HG03039 (cell line): ENCODE data around the gene ODAD2.
"Not testable (repeated sequence)": the region's sequence is repeated elsewhere in the genome, so short reads cannot be mapped to it uniquely, and the experiment has no call there.

ENCODE experiments used
- ATAC-seq: cut with Tn5 transposase; IDR thresholded peaks from one replicate; pipeline ENCODE4 v1.9.1; 2021; ENCODE audit warnings: mild to moderate bottlenecking, moderate library complexity; ENCODE audit not compliant: unreplicated experiment

The ODAD2 gene

DNA sequence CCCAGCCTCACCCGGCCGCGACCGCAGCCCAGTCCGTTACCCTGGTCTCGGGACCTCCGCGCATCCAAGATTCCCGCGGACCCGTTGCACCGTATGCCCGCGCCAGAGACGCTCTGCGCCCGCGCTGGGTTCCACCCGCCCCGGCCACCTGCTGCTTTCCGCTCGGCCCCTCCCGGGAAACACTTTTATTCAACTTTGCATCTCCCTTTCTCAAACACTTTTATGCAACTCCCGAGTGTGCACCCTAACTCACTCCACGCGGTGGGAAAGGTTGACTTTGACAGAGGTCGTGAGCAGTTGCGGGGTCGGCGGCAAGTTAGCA lies at the start of gene ODAD2:
ODAD2 (minus strand) TSS at position 126 of the 322 bp plus-strand sequence. CDS start 3,937 bp downstream, outside the sequence.
- no peak for ATAC-seq

GRCh38 chr10:28047061-28047460 lies 48.2 kb upstream of the ODAD2 start:
- ATAC-seq: no peak

- no peak for ATAC-seq
Measured at GRCh38 chr10:28046579-28046978, 47.7 kb upstream of the ODAD2 start.

DNA sequence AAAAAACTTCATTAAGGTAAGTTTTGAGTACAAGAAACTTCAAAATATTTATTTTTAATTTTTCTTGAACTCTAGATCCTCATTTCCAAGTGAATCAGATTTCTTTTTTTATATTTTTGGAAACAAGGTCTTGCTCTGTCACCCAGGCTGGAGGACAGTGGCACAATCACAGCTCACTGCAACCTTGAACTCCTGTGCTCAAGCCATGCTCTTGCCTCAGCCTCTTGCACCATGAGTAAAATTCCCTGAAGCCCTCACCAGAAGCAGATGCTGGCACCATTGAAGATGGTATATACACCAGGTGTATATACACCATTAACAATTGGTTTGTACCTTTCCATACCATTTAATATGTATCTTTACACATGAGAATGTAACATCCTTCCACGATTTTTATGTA lies 45.1 kb upstream of the ODAD2 start:
- no peak for ATAC-seq

- no peak for ATAC-seq
Measured at GRCh38 chr10:28036587-28036986, 37.7 kb upstream of the ODAD2 start.

DNA sequence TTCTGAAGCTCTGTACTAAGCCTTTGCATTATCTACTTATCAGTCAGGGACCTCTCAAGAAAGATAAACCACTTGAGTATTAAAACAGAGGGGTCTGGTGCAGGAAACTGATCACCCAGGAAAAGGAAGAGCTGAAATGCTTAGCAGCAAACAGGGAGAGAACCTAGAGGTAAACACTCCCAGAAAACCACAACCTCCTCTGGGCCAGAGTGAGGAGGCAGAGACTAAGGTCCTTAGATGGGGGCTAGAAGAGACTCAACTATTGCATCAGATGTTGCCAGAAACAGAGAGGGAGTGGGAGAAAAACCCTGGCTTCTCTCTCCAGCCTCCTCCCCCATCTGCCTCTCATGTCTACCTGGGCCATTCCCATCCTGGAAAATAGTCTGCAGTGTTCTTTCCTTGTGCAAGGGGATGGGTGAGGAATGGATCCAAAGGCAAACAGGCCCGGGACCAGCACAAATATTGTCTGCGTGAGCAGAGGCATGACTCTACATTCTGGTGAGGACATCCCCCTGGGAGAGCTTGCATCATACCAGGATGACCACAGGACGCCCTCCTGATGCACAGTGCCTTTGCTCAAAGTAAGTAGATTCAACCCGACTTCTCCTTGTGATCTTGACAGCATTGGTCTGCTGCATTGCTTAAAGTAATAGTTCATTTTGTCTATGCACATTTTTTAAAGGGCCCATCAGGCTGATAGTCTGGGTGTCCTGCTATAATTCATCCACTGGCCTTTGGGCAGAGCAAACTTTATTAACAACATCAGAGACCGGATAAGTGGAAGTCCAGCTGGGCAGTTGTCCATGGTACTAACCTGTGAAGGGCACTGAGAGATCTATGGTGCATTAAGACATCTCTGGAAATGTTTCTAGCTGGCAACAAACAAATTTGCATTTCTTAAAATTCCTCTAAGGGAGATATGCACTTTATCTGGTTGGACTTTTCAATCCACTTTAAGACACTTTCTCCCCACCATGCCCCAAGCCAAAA lies 22.4 kb upstream of the ODAD2 start:
- ATAC-seq: no peak

DNA sequence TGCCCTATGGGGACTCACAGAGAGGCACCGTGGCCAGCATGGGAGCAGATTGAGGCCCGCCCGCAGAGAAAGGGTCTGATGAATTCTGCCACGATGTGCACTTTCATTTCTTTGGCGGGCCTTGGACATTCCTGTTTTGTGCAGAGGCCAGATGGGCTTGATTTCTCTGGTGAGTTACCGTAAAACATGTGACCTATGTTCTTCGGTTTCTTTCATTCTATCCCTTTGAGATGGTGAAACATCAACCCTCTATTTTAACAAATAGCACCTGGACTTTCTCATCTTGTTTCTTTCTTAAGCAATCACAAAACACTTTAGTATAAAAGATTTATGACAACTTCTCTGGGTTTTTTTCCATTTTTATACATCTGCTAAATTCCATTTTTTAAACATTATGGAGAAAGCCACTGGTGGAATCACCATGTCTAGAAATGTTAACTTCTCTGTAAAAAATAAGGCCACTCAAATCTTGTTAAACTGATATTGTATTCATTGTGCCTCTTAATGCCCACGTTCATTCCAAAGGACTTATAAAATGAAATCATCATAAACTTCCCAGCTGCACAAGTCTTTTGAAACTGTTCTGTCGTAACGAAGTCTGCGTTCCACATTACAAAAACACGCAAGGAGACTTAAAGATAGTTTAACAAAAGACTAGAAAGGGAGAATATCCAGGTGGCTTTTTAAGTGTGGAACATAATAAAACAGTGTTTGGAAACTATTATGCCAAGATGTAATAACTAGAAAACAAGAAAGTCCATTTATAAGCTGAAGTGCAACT lies 21.4 kb upstream of the ODAD2 start:
- no peak for ATAC-seq

DNA sequence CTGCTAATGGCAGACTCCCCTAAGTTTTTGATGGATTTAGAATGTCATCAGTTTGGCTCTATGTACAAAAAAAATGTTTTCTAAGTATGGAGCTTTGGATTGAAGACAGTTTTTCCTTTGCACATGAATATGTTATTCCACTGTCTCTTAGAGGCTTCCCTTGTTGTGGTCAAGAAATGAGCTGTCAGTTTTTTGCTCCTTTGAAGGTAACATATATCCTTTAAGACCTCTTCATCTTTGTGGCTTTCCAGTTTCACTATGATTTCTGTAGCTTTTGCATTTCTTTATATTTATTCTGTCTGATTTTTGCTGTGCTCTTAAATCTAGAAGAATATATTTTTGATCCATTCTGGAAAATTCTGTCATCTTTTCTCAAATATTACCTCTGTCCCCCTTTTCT lies 15.8 kb upstream of the ODAD2 start:
- ATAC-seq: no peak

DNA sequence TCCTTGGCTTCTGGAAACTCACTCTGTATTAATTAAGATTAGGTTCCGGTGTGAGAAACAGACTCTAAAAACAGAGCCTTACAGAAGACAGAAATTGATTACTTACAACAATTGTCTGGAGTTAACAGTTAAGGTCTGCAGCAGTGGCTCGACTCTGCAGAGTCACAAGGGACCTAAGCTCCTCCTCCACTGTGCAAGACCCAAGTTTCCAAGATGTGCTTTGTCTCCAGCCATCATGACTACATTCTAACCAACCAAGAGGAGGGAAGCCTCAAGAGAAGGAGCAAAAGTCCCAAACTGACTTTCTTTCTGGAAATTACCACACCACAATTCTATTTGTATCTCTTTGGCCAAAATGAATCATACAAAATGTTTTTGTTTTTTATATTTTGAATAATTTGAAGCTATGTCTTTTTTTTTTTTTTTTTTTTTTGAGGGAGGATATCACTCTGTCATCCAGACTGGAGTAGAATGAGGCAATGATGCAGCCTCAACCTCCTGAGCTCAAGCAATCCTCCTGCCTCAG lies 14.2 kb upstream of the ODAD2 start:
- ATAC-seq: no peak

DNA sequence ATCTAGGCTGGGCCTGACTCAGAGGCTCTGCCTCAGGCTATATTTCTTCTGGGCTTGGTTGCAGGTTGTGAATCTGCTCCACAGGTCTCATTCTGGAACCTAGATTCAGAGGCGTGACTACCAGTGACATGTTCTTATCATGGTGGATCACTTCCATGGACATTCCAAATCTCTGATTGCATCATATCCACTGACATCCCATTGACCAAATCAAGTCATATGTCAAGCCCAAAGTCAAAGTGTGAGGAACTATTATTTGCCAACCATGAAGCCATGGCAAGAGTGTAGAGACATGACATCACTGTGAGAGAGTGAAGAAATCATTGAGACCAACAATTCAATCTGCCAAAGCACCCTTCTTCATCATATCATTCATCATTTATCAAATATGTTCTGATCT lies 11.9 kb upstream of the ODAD2 start:
- no peak for ATAC-seq

DNA sequence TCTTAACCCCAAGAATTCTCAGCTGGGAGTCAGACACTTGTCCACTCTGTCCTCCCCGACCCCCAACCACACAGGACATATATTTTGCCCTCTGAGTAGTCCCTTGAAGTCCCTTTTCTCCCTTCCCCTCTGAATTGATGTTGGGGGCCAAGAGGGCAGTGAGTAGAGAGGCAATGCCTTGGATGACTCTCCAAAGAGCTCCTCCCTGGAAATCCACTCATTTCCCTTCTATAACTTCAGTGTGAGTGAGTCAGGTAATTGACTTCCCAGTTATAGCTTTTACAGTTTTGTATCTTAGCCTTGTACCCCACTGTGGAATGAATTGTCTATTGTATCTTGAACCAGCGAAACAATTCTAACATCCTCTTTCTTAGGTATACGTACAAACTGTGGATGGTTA lies 9.2 kb upstream of the ODAD2 start:
- ATAC-seq: no peak

DNA sequence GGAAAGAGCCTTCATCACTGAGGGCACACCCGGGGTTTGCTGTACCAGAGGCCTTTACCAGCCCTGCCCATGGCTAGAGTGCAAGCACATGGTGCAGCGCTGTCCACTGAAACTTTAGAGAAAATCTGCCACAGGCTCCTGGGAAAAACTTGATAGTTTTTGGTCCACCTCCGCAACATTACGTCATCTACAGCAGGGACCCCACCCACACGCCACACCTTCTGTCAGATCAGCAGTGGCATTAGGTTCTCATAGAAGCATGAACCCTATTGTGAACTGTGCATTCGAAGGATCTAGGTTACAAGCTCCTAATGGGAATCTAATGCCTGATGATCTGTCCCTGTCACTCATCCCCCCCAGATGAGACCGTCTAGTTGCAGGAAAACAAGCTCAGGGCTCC lies 2.5 kb upstream of the ODAD2 start:
- no peak for ATAC-seq

DNA sequence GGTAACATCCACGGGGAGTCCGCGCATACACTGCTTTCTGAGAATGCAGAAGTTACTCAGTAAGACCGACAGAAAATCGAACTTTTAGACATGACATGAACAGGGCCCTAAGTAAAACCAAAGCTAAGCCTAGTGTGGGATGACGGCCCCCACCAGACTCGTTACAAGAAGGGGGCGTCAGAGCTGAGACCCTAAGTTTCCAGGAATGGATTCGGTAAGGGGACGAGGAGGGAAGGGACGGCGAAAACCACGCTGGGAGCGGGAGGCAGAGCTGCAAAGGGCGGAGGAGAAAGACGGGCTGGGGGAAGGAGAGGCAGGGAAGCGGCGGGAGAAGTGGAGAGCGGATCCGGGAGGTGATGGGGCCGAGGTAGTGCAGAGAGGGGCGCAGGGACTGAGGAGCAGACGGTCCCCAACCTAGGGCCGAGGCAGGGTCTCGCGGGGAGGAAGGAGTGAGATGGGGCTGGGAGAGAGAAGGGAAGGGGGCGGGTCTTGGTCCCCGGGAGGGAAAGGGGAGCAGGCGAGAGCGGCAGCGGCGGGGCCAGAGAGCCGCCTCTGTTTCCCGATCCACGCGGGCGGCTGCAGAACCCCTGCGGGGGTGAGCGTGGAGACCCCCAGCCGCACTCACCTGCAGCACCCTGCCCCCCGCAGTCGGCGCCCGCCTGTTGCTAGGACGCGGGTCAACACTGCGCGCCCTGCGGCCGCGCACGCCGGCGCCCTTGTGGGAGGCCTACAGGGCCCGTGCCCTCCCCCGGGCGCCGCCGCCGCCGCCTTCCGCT lies 513 bp downstream of the ODAD2 start:
- ATAC-seq: no peak

DNA sequence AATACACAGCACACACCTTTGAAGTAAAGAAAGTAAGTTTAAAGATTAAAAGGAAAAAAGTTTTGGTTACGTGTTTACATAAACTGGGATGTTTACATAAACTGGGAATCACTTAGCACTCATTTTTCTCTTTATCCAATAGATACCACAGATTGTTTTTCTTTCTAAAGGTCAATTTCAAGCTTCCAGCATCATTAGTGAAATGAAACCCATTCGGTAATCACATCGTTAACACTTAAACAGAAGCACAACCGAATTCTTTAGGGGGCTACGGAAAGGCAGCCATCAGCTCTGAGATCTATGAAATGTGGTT lies 1.1 kb downstream of the ODAD2 start:
- ATAC-seq: no peak

DNA sequence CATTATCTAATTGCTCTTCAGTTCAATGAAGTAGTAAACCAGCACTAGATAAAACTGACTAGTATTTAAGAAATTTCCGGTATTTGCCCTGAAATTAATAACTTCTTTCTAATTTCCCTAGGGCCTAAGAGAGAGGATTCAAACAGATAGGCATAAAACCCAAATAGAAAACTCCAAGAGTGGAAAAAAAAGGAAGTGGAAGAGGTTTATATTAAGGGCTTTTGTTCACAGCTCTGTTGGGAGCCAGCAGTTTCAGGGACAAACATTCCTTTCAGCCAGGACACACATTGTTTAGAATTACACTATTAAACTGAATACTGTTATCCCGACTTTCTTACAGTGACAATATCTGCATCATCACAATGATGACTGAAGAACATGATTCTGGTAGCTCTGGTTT lies 3.6 kb downstream of the ODAD2 start:
- ATAC-seq: no peak

GRCh38 chr10:27989357-27989756 lies 9.5 kb downstream of the ODAD2 start:
- not testable (repeated sequence) for ATAC-seq

DNA sequence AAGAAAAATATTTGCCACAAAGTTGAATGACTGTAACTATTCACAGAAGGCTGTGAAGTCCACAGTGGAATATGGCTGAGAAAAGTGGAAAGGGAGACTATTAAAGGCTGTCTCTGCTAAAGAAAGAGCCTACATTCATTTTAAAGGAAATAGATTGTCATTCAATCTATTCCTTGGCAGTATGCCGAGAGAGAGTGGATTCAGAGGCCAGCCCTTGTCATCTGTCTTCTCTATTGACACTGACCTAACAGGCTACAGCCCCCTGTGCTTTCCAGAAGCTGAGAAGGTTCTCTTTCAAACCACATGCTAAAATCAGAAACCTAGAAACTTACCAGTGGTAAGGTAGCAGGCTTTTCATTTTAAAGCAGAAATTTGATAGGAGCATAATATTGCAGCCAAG lies 12.1 kb downstream of the ODAD2 start:
- no peak for ATAC-seq

GRCh38 chr10:27982875-27983543 lies 15.9 kb downstream of the ODAD2 start:
- no peak for ATAC-seq

GRCh38 chr10:27981744-27982143 lies 17.1 kb downstream of the ODAD2 start:
- ATAC-seq: no peak

- not testable (repeated sequence) for ATAC-seq
Measured at GRCh38 chr10:27970795-27971194, 28.1 kb downstream of the ODAD2 start.

- ATAC-seq: not testable (repeated sequence)
Measured at GRCh38 chr10:27969931-27970330, 28.9 kb downstream of the ODAD2 start.
